Activated CD8-positive, alpha-beta T cell treated with anti-CD3 and anti-CD28 coated beads, Interleukin-2, amount 10 ng/mL, durations not matched to agents 7 days and 5 days (primary cell): ENCODE results near the gene RNF39. TPM values are rescaled to one million over a fixed set of nuclear protein-coding genes. Genes with fewer than 3 reads are reported as not detected.

Experiments
- ATAC-seq: fragments of 150-1000 bp; cut with Tn5 transposase; one replicate; pipeline ENCODE4 v1.10.0; 2021; ENCODE audit warnings: moderate library complexity
- CTCF ChIA-PET: fragments of 350-600 bp; sonication (Branson Sonifier 250); formaldehyde crosslinking; loops from one replicate; lab custom pipeline; 2021; ENCODE audit warnings: antibody characterized with exemption; lab: Charles Lee
- POLR2A ChIA-PET: fragments of 350-600 bp; sonication (Branson Sonifier 250); formaldehyde crosslinking; loops from one replicate; lab custom pipeline; 2021; ENCODE audit warnings: antibody characterized with exemption; lab: Charles Lee
- DNase-seq: peaks from one replicate; pipeline ENCODE4 v3.0.0-alpha.2; 2020
- H3K27ac Mint-ChIP-seq: one replicate; pipeline ENCODE4 v1.8.0; 2021; ENCODE audit warnings: mild to moderate bottlenecking, mixed read lengths
- H3K27me3 Mint-ChIP-seq: one replicate; pipeline ENCODE4 v1.8.0; 2021; ENCODE audit warnings: low read depth, mixed read lengths
- H3K36me3 Mint-ChIP-seq: one replicate; pipeline ENCODE4 v1.8.0; 2021; ENCODE audit warnings: low read depth, mixed read lengths
- H3K4me1 Mint-ChIP-seq: one replicate; pipeline ENCODE4 v1.8.0; 2021; ENCODE audit warnings: low read depth, mixed read lengths
- H3K4me3 Mint-ChIP-seq: one replicate; pipeline ENCODE4 v1.8.0; 2021; ENCODE audit warnings: mild to moderate bottlenecking, mixed read lengths
- H3K9me3 Mint-ChIP-seq: one replicate; pipeline ENCODE4 v1.8.0; 2022; ENCODE audit warnings: mixed read lengths; ENCODE audit not compliant: insufficient read depth
- total RNA-seq, 2 experiments: library from RNA; stranded (reverse); gene quantifications; one replicate each; pipeline ENCODE4 v1.2.3, GENCODE V29; 2021

RNF39 gene
- total RNA-seq, 2 experiments from 2014 or later: not detected

DNA sequence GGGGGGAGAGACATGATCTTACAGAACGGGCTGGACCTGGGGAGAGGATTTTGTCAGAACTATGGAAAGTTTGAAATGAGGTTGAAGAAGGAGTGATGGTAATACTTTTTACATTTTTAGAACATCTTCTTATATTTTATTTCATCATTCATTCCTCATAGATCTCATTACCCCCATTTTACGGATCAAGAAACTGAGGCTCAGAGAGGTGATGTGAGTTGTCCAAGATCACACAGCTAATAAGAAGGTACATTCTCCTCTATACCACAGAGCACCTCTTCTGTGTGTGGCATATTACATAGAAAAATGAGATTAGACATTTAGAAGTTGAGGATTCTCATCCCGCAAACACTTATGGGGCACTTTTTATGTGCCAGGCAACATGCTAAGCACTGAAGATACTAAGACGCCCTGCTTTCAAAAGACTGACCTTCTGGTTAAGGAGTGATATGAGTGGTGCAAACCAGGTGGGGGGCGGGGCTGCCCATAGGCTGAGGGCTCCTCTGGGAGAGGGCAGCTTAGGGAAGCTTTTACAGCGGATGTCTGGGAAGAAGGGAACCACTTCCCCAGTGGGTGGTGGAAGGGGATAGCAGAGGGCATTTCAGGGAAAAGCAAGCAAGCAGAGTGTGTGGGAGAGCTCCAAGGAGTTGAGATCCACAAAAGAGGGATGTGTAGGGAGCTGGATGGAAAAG, 17.4 kb upstream of the RNF39 start:
- Mint-ChIP-seq H3K4me1 (peaks cover 7% of the 10 kb centered on the region), H3K27me3 (peaks cover 69% of the 10 kb centered on the region), H3K27ac (no peak overlapping the region), H3K4me3 (no peak overlapping the region), H3K36me3 (no peaks in the 10 kb centered on the region), H3K9me3 (no peaks in the 10 kb centered on the region)
- DNase-seq (no peak), ATAC-seq (no peak)
- ChIA-PET CTCF (interaction anchor here (2.1 kb wide), 1 partner anchor 11 kb away, joined by 13 read pairs; no protein-coding TSS in a partner anchor), POLR2A (no interaction called here)

DNA sequence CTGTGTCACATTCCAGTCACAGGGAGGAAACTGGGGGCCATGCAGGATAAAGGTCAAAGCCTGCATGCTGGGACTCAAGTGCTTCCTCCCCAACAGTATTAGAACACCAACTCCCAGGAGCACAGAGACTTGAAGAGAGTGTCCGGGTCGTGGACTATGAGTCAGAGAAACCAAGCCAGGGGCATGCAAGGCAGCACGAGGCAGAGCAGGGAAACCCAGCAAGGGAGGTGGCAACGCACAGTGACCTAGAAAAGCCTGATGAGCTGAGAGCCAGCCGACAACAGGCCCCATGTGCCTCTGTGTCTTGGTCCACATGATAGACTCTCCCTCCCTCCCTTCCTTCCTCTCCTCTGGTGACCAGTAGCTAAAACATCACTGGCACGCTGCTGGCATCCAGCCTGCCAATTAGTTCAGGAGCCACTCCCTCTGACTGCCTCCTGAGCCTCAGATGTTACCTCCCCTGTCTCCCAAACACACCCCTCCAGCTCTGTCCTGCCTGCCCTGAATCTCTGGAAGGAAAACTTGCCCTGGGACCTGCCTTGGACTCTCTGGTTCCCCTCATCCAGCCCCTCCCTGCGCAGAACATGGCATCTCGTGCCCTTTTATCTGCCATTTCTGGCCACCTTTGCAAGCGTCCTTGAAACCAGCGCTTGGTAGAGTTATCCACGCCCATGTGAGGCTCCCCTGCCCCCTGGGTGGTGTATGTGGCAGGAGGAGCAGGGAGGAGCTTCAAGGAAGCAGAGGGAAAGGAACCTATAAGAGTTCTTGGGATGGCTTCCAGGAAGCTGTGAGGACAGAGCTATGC, 16.2 kb upstream of the RNF39 start:
- H3K27ac Mint-ChIP-seq: no peak overlapping the region
- H3K4me1 Mint-ChIP-seq: no peaks in the 10 kb centered on the region
- POLR2A ChIA-PET: no interaction called here
- ATAC-seq: no peak
- peaks cover 69% of the 10 kb centered on the region for H3K27me3 Mint-ChIP-seq
- H3K36me3 Mint-ChIP-seq: no peaks in the 10 kb centered on the region
- CTCF ChIA-PET: interaction anchor here (2.1 kb wide), 1 partner anchor 11 kb away, joined by 9 read pairs; no protein-coding TSS in a partner anchor
- DNase-seq: no peak
- H3K9me3 Mint-ChIP-seq: no peaks in the 10 kb centered on the region
- H3K4me3 Mint-ChIP-seq: no peak overlapping the region

DNA sequence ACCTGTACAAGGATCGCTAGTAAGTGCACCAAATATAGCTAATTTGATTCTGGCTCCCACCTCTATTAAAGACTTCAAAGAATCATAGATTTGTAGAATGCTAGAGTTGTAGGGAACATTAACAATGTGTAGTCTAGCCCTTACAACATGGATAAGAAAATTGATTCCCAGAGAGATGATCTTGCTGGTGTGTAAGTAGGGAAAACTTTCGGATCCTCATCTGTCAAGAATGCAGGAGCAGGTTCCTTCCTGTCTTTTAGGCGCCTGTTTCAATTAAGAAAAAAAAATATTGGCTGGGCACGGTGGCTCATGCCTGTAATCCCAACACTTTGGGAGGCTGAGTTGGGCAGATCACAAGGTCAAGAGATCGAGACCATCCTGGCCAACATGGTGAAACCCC, 12.3 kb upstream of the RNF39 start:
- DNase-seq (no peak), ATAC-seq (no peak)
- ChIA-PET CTCF (interaction anchor here (2.8 to 3.9 kb wide), 2 partner anchors 15 to 43 kb away, joined by 15 to 19 read pairs; no protein-coding TSS in a partner anchor), POLR2A (interaction anchor here (0.7 to 1.1 kb wide), 2 partner anchors 22 to 27 kb away, joined by 3 to 4 read pairs; partner anchors contain the start of gene POLR1H)
- Mint-ChIP-seq H3K27me3 (peaks cover 46% of the 10 kb centered on the region), H3K9me3 (no peaks in the 10 kb centered on the region), H3K4me1 (no peaks in the 10 kb centered on the region), H3K4me3 (no peak overlapping the region), H3K36me3 (no peaks in the 10 kb centered on the region), H3K27ac (no peak overlapping the region)

DNA sequence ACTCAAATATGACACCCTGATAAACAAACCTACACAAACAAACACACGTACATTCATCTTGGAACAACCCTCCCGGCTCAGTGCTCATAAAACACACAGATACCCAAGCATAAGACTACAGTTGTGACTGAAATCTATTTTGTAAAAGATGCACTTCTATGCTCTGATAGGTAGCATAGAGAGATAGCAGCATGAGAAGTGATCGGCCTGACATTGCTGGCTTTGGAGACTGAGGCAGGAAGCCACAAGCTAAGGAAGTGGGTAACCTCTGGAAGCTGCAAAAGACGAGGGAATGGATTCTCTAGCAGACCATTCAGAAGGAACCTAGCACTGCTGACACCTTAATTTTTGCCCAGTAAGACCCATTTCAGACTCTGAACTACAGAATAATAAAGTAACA, 1.6 kb upstream of the RNF39 start:
- H3K4me1 Mint-ChIP-seq: peaks cover 40% of the 10 kb centered on the region
- DNase-seq (peak; percentile 49), ATAC-seq (peak; percentile 54)
- H3K27ac Mint-ChIP-seq: peak overlapping the region; percentile 17
- ChIA-PET CTCF (interaction anchor here (0.9 to 2.0 kb wide), 5 partner anchors 11 to 54 kb away, joined by 3 to 12 read pairs (median 3); no protein-coding TSS in a partner anchor), POLR2A (interaction anchor here (2.2 kb wide), 2 partner anchors 11 to 17 kb away, joined by 6 to 10 read pairs; partner anchors contain the start of genes POLR1H and PPP1R11)
- H3K36me3 Mint-ChIP-seq: peaks cover 2% of the 10 kb centered on the region
- peak overlapping the region; percentile 1 for H3K4me3 Mint-ChIP-seq
- no peaks in the 10 kb centered on the region for H3K9me3 Mint-ChIP-seq
- H3K27me3 Mint-ChIP-seq: peaks cover 68% of the 10 kb centered on the region

DNA sequence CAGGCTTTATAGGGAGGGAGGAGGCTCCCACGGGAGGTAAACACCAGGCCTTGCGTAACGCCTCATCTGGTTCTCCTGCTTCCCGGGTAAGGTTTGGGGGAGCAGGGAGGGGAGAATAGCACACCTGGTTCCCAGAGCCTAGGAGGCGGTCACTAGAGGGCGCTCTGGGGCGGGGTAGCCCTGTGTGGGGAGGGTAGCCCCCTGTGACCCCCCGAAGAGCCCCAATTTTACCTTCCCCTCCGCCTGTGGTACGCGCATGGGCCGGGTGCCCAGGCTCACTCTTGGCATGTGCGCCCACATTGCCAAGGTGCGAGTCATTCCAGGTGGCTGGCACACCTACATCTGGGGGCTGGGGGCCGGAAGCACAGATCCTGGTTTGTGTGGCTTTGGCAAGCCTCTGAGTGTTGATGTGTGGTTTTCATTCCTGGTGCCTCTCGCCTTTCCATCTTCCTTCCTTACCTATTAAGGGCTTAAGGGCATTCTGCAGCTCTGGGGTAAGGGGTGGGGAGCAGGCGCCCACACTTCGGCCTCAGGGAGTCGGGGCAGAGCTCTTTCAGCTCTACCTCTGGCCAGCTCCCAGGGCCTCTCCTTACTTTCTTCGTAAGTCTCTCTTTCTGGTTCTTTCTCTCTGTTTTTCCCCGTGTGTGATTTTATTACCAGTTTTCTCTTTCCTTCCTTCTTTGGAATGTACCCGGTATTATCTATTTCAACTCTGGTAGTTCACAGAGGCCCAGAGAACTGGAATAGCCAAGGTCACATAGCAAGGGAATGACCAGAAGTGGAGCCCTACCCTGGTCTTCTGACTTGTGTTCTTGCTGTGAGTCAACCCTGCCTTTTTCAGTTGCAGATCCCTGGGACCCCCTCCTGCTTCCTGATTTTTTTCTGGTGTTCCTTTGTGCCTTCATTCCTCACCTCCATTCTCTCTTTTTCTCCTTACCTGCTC, 492 bp upstream of the RNF39 start:
- Mint-ChIP-seq H3K4me3 (peak overlapping the region; percentile 43), H3K9me3 (no peaks in the 10 kb centered on the region), H3K36me3 (peaks cover 7% of the 10 kb centered on the region), H3K27ac (no peak overlapping the region), H3K4me1 (peaks cover 45% of the 10 kb centered on the region), H3K27me3 (peaks cover 75% of the 10 kb centered on the region)
- CTCF ChIA-PET: interaction anchor here (1.4 to 2.5 kb wide), 4 partner anchors 10 to 27 kb away, joined by 3 to 12 read pairs (median 9); partner anchors contain the start of gene PPP1R11
- DNase-seq: peak; percentile 32
- POLR2A ChIA-PET: interaction anchor here (2.2 kb wide), 2 partner anchors 10 to 15 kb away, joined by 6 to 10 read pairs; partner anchors contain the start of genes POLR1H and PPP1R11
- no peak for ATAC-seq

DNA sequence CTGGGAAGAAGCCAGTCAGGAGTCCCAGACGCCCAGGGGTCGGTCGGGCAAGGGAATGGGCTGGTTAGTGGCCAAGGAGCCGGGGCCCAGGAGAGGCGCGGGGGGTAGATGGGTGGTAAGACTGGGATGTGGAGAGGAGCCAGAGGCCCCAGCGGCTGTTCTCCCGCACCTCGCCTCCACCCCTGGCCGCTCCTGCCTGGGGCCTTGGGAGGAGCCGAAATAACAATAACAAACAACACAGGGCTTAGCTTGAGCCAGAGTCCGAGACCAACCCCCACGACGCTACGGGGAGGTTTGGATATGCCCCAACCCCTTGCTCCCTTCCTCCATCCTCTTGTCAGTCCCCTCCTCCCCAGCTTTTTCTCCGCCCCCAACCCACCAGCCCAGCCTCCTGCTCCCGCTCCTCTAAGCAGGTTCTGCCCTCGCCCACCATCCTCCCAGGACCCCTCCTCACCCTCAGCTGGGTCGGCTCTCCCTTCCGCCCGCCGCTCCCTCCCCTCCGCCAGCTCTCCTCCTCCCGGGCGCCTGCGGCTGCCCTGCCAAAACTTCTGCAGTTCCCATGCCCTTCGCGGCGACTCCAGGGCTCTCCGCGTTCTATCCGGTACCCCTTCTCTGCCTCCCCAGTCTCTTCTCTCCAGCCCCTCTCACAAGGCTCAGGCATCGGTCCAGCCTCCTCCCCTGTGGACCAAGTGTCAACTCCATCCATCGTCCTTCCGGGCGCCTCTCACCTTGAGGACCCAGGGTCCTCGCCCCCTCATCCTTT, 1.1 kb downstream of the RNF39 start:
- ChIA-PET POLR2A (no interaction called here), CTCF (interaction anchor here (0.9 to 2.5 kb wide), 3 partner anchors 8 to 57 kb away, joined by 4 to 12 read pairs (median 11); partner anchors contain the start of gene PPP1R11)
- Mint-ChIP-seq H3K4me1 (peaks cover 50% of the 10 kb centered on the region), H3K36me3 (peaks cover 21% of the 10 kb centered on the region), H3K27me3 (peaks cover 69% of the 10 kb centered on the region), H3K4me3 (peak overlapping the region; percentile 24), H3K9me3 (no peaks in the 10 kb centered on the region), H3K27ac (no peak overlapping the region)
- ATAC-seq: no peak
- no peak for DNase-seq

DNA sequence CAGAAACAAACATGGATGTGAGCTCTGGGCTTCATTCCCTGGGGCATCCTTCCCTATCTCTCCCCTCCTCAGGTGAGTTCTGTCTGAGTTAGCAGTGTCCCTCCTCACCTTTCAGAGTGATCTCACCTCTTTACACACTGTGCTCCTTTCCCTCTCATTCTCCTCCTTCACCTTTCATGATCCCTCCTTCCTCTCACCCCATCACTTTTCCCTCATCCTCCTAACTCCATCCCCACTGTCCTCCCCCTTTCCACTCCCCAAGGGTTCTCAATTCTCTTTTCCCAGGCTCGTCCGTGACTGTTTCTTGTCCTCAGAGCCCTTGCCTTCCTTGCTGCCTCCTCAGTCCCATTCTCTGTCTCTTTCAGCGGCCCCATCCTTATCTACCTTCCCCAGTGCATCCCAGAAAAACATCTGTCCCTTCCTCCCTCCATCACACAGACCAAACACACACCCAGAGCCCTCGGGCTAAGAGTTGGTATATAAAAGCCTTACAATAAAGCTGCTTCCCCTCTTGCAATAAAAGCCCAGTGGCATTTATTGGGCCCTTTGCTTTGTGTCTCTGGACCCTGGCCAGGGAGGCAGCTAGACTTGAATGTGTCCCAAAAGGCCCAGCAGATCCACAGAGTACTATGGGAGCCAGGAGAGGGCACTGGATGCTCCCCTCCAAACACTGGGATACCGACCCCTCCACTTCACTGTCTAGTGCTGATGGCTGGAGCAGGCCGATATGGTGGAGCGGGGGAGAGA, 1.9 kb downstream of the RNF39 start:
- ATAC-seq (no peak), DNase-seq (no peak)
- Mint-ChIP-seq H3K36me3 (peaks cover 26% of the 10 kb centered on the region), H3K27me3 (peaks cover 60% of the 10 kb centered on the region), H3K9me3 (no peaks in the 10 kb centered on the region), H3K4me3 (no peak overlapping the region), H3K27ac (no peak overlapping the region), H3K4me1 (peaks cover 50% of the 10 kb centered on the region)
- ChIA-PET CTCF (interaction anchor here (0.6 to 2.4 kb wide), 2 partner anchors 58 to 427 kb away, joined by 4 to 11 read pairs; no protein-coding TSS in a partner anchor), POLR2A (no interaction called here)

DNA sequence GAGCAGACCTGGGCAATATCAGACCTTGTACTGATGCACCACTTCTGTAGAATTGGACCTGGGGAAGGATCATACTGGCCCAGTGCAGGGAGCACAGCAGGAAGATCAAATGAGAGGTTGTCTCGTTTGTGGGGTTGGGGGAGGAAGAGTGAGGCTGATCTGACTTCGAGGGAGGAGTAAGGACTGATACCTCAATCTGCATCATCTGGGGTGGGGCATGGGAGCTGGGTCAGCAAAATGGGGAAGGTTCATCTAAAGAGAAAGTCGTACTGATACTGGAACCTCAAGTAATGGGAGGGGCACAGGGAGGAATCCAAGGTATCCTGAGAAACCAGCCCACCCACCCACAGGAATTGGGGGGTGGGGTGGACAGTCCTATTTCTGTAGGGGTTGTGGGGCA, 3.7 kb downstream of the RNF39 start:
- no peak for ATAC-seq
- ChIA-PET CTCF (interaction anchor here (1.7 kb wide), 1 partner anchor 30 kb away, joined by 5 read pairs; no protein-coding TSS in a partner anchor), POLR2A (no interaction called here)
- H3K9me3 Mint-ChIP-seq: no peaks in the 10 kb centered on the region
- H3K4me3 Mint-ChIP-seq: no peak overlapping the region
- no peak for DNase-seq
- peaks cover 45% of the 10 kb centered on the region for H3K4me1 Mint-ChIP-seq
- H3K27me3 Mint-ChIP-seq: peaks cover 53% of the 10 kb centered on the region
- no peak overlapping the region for H3K27ac Mint-ChIP-seq
- H3K36me3 Mint-ChIP-seq: peaks cover 27% of the 10 kb centered on the region

DNA sequence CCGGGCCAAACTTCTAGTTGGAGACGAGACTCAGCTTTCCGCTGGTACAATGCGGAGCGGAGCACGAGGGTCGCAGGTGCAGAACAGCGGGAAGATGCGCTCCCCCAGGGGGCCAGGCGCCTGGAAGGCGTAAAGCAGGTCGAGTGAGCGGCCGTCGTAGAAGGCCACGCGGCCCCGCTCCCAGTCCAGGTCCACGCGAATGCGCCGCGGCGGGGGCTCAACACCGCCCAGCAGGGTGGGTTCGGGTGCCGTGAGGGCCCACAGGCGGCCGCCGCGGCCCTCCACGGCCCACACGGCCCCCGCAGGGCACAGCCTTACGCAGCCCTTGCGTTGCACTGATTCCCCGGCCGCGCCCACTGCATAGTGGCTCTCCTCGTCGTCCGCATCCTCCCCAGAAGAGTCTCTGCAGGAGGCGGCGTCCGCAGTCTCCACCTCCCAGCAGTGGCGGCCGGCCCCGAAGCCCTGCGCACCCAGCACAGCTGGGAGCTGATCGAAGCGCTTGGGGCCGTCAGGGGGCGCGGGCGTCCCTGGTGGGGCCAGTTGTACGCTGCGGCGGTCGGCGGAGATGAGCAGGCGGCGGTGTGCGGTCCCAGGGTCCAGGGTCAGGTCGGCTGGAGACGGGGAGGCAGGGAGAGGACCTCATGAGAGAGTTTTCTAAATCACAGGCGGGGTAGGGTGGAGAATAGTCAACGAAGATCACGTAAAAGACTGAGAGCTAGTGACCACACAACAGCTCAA, 4.3 kb downstream of the RNF39 start:
- Mint-ChIP-seq H3K4me1 (peaks cover 41% of the 10 kb centered on the region), H3K4me3 (no peak overlapping the region), H3K27ac (no peak overlapping the region), H3K9me3 (no peaks in the 10 kb centered on the region), H3K27me3 (peaks cover 49% of the 10 kb centered on the region), H3K36me3 (peaks cover 29% of the 10 kb centered on the region)
- DNase-seq (no peak), ATAC-seq (no peak)
- ChIA-PET CTCF (interaction anchor here (1.7 kb wide), 1 partner anchor 30 kb away, joined by 5 read pairs; no protein-coding TSS in a partner anchor), POLR2A (interaction anchor here (2.7 kb wide), 1 partner anchor 10 kb away, joined by 16 read pairs; the partner anchor contains the start of gene POLR1H)
